T47D (cell line): ENCODE results near the gene FZD4.
"Not testable (repeated sequence)": the region's sequence is repeated elsewhere in the genome, so short reads cannot be mapped to it uniquely, and the experiment has no call there.

ENCODE experiments used
- DNase-seq, 2 experiments: peaks; one replicate each; pipeline versions ENCODE4 v3.0.0 to v3.0.0-alpha.2; 2011 to 2012; ENCODE audit warnings: low read depth in 1 of 2, low spot score in 1 of 2
- JUND ChIP-seq: IDR thresholded peaks from 2 replicates; pipeline ENCODE4 v1.6.1; 2012; ENCODE audit warnings: low read depth
- in situ Hi-C: cut with HindIII; loops from 2 replicates; pipeline ENCODE4 v1.10.0; 2016; ENCODE audit warnings: low sequenced_read_pairs, low pct_unique_long_range_greater_than_20kb

Gene FZD4

GRCh38 chr11:86987679-86988078 is 32.5 kb upstream of the FZD4 start:
- in situ Hi-C loops = no loop called here
- no peak for TF ChIP-seq JUND
- no peak for DNase-seq

- no peak for TF ChIP-seq JUND
These were observed 29.5 kb upstream of the FZD4 start for GRCh38 chr11:86984701-86985100.

DNA sequence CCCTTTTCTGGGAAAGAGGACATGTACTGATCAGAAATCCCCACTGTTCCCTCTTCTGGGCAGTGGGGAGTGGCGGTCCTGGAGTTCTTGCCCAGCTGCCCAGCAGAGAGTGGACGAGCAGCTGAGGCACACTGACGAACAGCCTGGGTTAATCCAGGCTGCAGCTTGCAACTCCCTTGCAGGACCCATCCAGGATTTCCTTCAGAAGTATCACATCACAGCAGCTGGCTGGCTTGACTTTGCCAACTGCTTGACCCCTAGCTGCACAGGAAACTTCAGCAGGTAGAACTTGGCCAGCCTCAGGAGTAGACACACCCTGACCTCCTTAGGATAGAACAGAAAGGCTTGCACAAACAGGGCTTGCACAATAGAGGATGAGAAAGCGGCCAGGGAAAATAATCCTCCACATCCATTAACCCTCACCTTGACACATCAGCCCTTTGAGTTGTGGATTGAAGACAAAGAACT is 27.9 kb upstream of the FZD4 start:
- TF ChIP-seq JUND = no peak
- DNase-seq = peak in 1 of 2 experiments; percentile 63
- in situ Hi-C loops = no loop called here

More at GRCh38 chr11:86984701-86985100, 29.5 kb upstream of the FZD4 start:
- no peak for DNase-seq
- in situ Hi-C loops = no loop called here

- TF ChIP-seq JUND = no peak
- DNase-seq = no peak
- in situ Hi-C loops = no loop called here
These were observed 26.8 kb upstream of the FZD4 start for GRCh38 chr11:86981777-86982540.

GRCh38 chr11:86980086-86980796 is 25.0 kb upstream of the FZD4 start:
- no peak for TF ChIP-seq JUND
- in situ Hi-C loops = no loop called here

DNA sequence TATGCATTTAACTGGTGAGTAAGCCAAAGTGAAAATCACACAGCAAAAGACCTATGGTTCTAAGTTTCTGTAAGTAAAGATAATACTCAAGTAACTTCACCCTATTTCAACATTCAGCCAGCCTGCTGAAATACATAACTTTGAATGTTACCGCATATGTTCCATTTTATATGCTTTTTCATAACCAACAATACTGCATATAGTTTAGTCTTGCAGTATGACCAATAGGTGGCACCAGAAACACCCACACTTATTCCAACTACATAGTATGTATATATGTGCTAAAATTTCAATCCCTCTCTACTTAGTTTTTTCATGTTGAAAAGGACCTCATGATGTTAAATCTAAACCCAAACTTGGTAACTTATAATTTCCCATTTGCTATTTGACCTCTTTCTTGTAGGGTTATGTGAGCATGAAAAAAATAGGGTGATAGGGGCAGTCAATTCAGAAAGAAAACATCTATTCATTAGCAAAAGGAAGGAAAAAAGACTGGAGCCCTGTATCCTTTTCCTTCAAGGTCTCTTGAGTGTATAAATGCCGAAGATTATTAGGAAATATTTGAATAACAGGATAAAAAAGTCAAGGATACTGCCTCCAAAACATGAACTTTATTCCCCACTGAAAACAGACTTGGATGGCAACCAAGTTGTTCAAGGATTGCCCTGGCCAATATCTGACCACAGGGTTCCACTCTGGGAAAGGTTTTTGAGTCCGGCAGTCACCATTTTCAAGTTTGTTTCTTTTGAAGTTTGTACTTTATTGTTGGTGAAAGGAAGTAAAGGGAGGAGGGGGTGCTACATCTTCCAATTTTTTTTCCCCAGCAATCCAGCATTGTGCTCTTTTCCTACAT is 23.8 kb upstream of the FZD4 start:
- in situ Hi-C loops = no loop called here
- no peak for TF ChIP-seq JUND
- peak in 1 of 2 experiments; percentile 74 for DNase-seq

More at GRCh38 chr11:86980086-86980796, 25.0 kb upstream of the FZD4 start:
- no peak for DNase-seq

GRCh38 chr11:86978247-86978646 is 23.1 kb upstream of the FZD4 start:
- DNase-seq = no peak
- in situ Hi-C loops = no loop called here
- no peak for TF ChIP-seq JUND

- in situ Hi-C loops = no loop called here
- TF ChIP-seq JUND = no peak
- no peak for DNase-seq
These were observed 22.4 kb upstream of the FZD4 start for GRCh38 chr11:86977441-86978050.

- TF ChIP-seq JUND = no peak
- in situ Hi-C loops = no loop called here
- no peak for DNase-seq
These were observed 17.5 kb upstream of the FZD4 start for GRCh38 chr11:86972734-86973133.

- no peak for DNase-seq
- TF ChIP-seq JUND = no peak
- in situ Hi-C loops = no loop called here
These were observed 14.1 kb upstream of the FZD4 start for GRCh38 chr11:86969258-86969657.

DNA sequence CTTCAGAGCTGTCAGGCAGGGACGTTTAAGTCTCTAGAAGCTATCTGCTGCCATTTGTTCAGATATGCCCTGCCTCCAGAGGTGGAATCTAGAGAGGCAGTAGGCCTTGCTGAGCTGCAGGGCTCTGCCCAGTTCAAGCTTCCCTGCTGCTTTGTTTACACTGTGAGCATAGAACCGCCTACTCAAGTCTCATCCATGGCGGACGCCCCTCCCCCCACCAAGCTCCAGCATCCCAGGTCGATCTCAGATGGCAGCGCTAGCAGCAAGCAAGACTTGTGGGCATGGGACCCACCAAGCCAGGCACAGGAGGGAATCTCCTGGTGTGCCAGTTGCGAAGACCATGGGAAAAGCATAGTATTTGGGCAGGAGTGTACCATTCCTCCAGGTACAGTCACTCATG is 12.4 kb upstream of the FZD4 start:
- DNase-seq, in situ Hi-C loops: not testable (repeated sequence)

- in situ Hi-C loops = no loop called here
- no peak for TF ChIP-seq JUND
- no peak for DNase-seq
These were observed 2.9 kb upstream of the FZD4 start for GRCh38 chr11:86957976-86958646.
